NB4 (cell line): ENCODE measurements around the gene MLN.

Source experiments
- POLR2A ChIP-seq: IDR thresholded peaks from 2 replicates; pipeline ENCODE4 v1.6.1; 2011; ENCODE audit warnings: mild to moderate bottlenecking; ENCODE audit not compliant: insufficient read length; ENCODE audit errors: extremely low read depth
- TF ChIP-seq, protein P1 (sequence below): IDR thresholded peaks from one replicate; pipeline ENCODE4 v1.5.1; 2012; ENCODE audit warnings: low read depth, low read length

DNA sequence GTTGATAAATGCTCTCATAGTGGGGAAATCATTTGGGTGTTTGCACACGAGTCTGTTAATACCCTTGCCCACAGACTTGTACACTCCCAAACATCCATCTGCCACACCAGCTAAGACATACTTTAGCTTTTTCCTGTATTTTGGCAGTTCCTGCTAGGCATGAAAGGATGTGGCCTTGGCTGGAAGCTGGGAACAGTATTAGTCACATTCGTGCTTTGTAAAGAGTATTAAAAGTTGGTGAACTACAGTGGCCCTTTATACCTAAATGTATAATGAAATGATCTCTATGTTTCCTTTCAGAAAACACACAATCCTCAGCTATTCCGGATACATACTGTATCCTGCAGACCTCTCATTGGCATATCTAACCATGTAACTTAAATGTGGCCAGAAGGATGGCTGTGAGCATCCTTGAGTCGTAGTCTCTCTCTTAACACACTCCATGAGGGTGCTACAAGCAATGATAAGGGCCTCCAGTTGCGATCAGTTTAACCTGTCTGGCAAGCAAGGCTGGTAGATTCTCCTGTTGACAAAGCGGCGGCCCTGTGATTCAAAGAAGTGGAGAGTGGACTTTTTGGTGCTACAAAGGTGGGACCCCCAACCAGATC, 16.4 kb downstream of the MLN start:
- TF ChIP-seq, protein P1, sequence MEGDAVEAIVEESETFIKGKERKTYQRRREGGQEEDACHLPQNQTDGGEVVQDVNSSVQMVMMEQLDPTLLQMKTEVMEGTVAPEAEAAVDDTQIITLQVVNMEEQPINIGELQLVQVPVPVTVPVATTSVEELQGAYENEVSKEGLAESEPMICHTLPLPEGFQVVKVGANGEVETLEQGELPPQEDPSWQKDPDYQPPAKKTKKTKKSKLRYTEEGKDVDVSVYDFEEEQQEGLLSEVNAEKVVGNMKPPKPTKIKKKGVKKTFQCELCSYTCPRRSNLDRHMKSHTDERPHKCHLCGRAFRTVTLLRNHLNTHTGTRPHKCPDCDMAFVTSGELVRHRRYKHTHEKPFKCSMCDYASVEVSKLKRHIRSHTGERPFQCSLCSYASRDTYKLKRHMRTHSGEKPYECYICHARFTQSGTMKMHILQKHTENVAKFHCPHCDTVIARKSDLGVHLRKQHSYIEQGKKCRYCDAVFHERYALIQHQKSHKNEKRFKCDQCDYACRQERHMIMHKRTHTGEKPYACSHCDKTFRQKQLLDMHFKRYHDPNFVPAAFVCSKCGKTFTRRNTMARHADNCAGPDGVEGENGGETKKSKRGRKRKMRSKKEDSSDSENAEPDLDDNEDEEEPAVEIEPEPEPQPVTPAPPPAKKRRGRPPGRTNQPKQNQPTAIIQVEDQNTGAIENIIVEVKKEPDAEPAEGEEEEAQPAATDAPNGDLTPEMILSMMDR, result no peak
- TF ChIP-seq POLR2A, result no peak
